GM12878 (cell line): ENCODE results near the gene PDK3. TPM values are rescaled to one million over a fixed set of nuclear protein-coding genes. Genes with fewer than 3 reads are reported as not detected.

ENCODE experiments used
- ATAC-seq: fragments of 200-7000 bp; cut with Tn5 transposase; 3 replicates; pipeline ENCODE4 v1.9.1; 2020; ENCODE audit warnings: mild to moderate bottlenecking, moderate library complexity
- BruUV-seq: library from RNA; stranded (reverse); fragments of 400-500 nt; replicated peaks from 2 replicates; lab custom pipeline; 2021; lab: Mats Ljungman, UMichigan
- CTCF ChIA-PET: fragments of 300-600 bp; sonication (Branson Sonifier 250); formaldehyde crosslinking; extraction: SDS; loops from one replicate; lab custom pipeline; 2021; ENCODE audit warnings: inconsistent platforms; lab: Yijun Ruan, JAX
- POLR2A ChIA-PET: fragments of 350-600 bp; formaldehyde crosslinking; extraction: SDS; loops from one replicate; lab custom pipeline; 2021; ENCODE audit warnings: inconsistent platforms; lab: Charles Lee
- RAD21 ChIA-PET: fragments of 300-600 bp; sonication (Branson Sonifier 250); formaldehyde crosslinking; loops from one replicate; lab custom pipeline; 2023; ENCODE audit warnings: antibody characterized with exemption; ENCODE audit not compliant: unreplicated experiment; lab: Charles Lee
- SMC1A ChIA-PET: fragments of 300-600 bp; sonication (Branson Sonifier 250); formaldehyde crosslinking; loops from one replicate; lab custom pipeline; 2023; ENCODE audit not compliant: unreplicated experiment, uncharacterized antibody; lab: Charles Lee
- DNase-seq: peaks from one replicate; pipeline ENCODE4 v3.0.0-alpha.2; 2011; ENCODE audit warnings: low read depth, low spot score
- FAIRE-seq: peaks from 3 replicates; lab custom pipeline; 2011; peaks lifted over from hg19 to GRCh38; lab: Jason Lieb, UNC
- H2AFZ ChIP-seq: 2 replicates; pipeline ENCODE4 v1.6.0; 2011; ENCODE audit warnings: low read depth, low read length, control low read depth; ENCODE audit not compliant: control insufficient read depth
- H3K27ac ChIP-seq: 2 replicates; pipeline ENCODE4 v1.5.1; 2011; ENCODE audit warnings: control low read depth; ENCODE audit not compliant: control insufficient read depth, insufficient read depth
- H3K27me3 ChIP-seq, 2 experiments: replicated peaks in 1 of 2; 2 replicates each; pipeline versions ENCODE4 v1.6.0 to v1.6.1; 2011; ENCODE audit warnings: low read length in 1 of 2; ENCODE audit not compliant: control insufficient read depth in 2 of 2, insufficient read depth in 2 of 2
- H3K36me3 ChIP-seq, 2 experiments: 2 replicates each; pipeline ENCODE4 v1.5.1; 2011; ENCODE audit warnings: low read length in 1 of 2; ENCODE audit not compliant: control insufficient read depth in 2 of 2, insufficient read depth in 2 of 2
- H3K4me1 ChIP-seq: 2 replicates; pipeline ENCODE4 v1.6.1; 2011; ENCODE audit warnings: mild to moderate bottlenecking, low read length, moderate library complexity, mixed read lengths; ENCODE audit not compliant: control insufficient read depth, insufficient read depth
- H3K4me2 ChIP-seq: 2 replicates; pipeline ENCODE4 v1.6.0; 2011; ENCODE audit warnings: control low read depth; ENCODE audit not compliant: control insufficient read depth, insufficient read depth
- H3K4me3 ChIP-seq: fragments of 200-600 bp; sonication (generic); 2 replicates; pipeline ENCODE4 v1.5.1; 2016
- H3K79me2 ChIP-seq: 2 replicates; pipeline ENCODE4 v1.6.0; 2011; ENCODE audit warnings: low read length; ENCODE audit not compliant: control insufficient read depth, insufficient read depth
- H3K9ac ChIP-seq: 2 replicates; pipeline ENCODE4 v1.8.0; 2011; ENCODE audit warnings: low read length, control low read depth, mixed read lengths; ENCODE audit not compliant: control insufficient read depth, insufficient read depth
- H3K9me3 ChIP-seq: replicated peaks from 3 replicates; pipeline ENCODE4 v1.5.1; 2011; ENCODE audit warnings: mild to moderate bottlenecking, low read length; ENCODE audit not compliant: control insufficient read depth, insufficient read depth
- H4K20me1 ChIP-seq: 2 replicates; pipeline ENCODE4 v1.6.0; 2011; ENCODE audit not compliant: control insufficient read depth, insufficient read depth
- JUND ChIP-seq: IDR thresholded peaks from 2 replicates; pipeline ENCODE4 v1.6.1; 2012; ENCODE audit warnings: low read depth, mild to moderate bottlenecking, low read length, improper control_type of control experiment, moderate library complexity
- SMAD5 ChIP-seq: IDR thresholded peaks from 2 replicates; pipeline ENCODE4 v1.6.1; 2016; ENCODE audit warnings: antibody characterized with exemption, low read depth
- ZNF24 ChIP-seq: fragments of 450-650 bp; IDR thresholded peaks from 2 replicates; pipeline ENCODE4 v1.6.1; 2017; ENCODE audit warnings: antibody characterized with exemption, mild to moderate bottlenecking
- WGBS: methylation state at CpG from one replicate; pipeline ENCODE4 v1.1.6; 2016; ENCODE audit warnings: low lambda C conversion rate; ENCODE audit not compliant: insufficient replicate concordance, insufficient coverage; ENCODE audit errors: missing lambda C conversion rate; 5-methylcytosine and 5-hydroxymethylcytosine counted together
- in situ Hi-C: fragments of 300-500 bp; cut with MboI; formaldehyde crosslinking; loops from 9 replicates; pipeline ENCODE4 v1.14.3; 2018; ENCODE audit warnings: mixed read lengths
- intact Hi-C: fragments of 100-400 bp; cut with micrococcal nuclease; formaldehyde crosslinking; loops from one replicate; pipeline ENCODE4 v1.14.2; 2022; ENCODE audit not compliant: unreplicated experiment
- polyA plus RNA-seq, 11 experiments: library from polyadenylated mRNA; depleted of rRNA in 4 of 11; unstranded in 6 of 11; stranded (reverse) in 5 of 11; fragments of >200 nt; fragmentation: Nextera tagmentation in 4 of 11; fragmentation: Illumina TruSeq in 1 of 11; extraction: Ambion mirVana in 4 of 11; extraction: Trizol in 1 of 11; gene quantifications; 1 replicate in 1 of 11; 2 replicates in 10 of 11; pipeline versions ENCODE4 v1.2.1 to v1.2.3, GENCODE V29; 2011 to 2016; ENCODE audit warnings: inconsistent platforms in 2 of 11, missing spikeins in 2 of 11, low read depth in 1 of 11
- total RNA-seq, 4 experiments: library from RNA; depleted of rRNA in 3 of 4; stranded (reverse); fragments of >200 nt in 3 of 4; fragmentation: Illumina TruSeq in 1 of 4; extraction: Trizol in 1 of 4; gene quantifications; 2 replicates each; pipeline versions ENCODE4 v1.2.1 to v1.2.3, GENCODE V29; 2013 to 2021
- TF ChIP-seq, protein P1 (sequence below): fragments of 450-650 bp; IDR thresholded peaks from 2 replicates; pipeline ENCODE4 v1.6.1; 2017; ENCODE audit warnings: low read depth, mild to moderate bottlenecking, moderate library complexity

Gene PDK3
- total and polyA plus RNA-seq, 10 of the 15 experiments (the other 5 are each of a cell fraction or from before 2014, with no cell fraction given), result 4.2 to 54.6 (median 21.9) TPM

DNA sequence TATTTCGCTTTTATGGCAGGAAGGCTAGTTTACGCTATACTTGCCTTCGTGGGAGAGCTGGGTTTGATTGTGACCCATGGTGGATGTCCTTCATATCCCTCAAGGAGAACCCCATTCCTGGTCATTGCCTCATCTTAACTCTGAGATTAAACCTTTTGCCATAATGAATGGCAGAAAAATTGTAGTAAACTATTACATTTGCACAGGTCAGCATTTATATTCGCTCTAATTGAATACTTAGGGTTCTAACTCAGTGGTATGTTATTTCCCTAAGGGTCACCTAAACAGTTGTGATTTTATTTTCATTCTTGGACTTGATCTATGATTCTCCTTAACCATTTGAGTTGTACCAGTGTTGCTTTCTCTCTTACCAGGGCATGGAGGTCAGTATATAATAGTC, 13.4 kb downstream of the PDK3 start:
- no peak for FAIRE-seq
- in situ Hi-C loops, result no loop called here
- Histone ChIP-seq H3K79me2 (peaks cover 45% of the 10 kb centered on the region), H3K4me2 (peak overlapping the region; percentile 84; the same call in 1 of the 2 replicates), H3K36me3 (no peaks in the 10 kb centered on the region), H3K4me1 (no peaks in the 10 kb centered on the region), H3K27me3 (no peaks in the 10 kb centered on the region), H3K9me3 (no peaks in the 10 kb centered on the region; the same call in 2 of the 3 replicates), H3K9ac (no peak overlapping the region), H4K20me1 (no peaks in the 10 kb centered on the region), H3K27ac (peak overlapping the region; percentile 80; the same call in 1 of the 2 replicates), H3K4me3 (0 out of 2 replicates have a peak overlapping the region, but pooled peaks have one; percentile 34), H2AFZ (no peak overlapping the region)
- ChIA-PET CTCF (interaction anchor here (0.7 to 3.9 kb wide), 3 partner anchors 11 to 23 kb away, joined by 3 to 21 read pairs (median 3); no protein-coding TSS in a partner anchor), SMC1A (interaction anchor here (2.2 to 6.4 kb wide), 4 partner anchors 9 to 83 kb away, joined by 4 to 27 read pairs (median 16); partner anchors contain the start of gene PDK3), POLR2A (interaction anchor here (1.3 kb wide), 2 partner anchors 9 to 11 kb away, joined by 6 to 12 read pairs; no protein-coding TSS in a partner anchor), RAD21 (interaction anchor here (0.9 to 1.9 kb wide), 3 partner anchors 8 to 82 kb away, joined by 3 to 8 read pairs (median 3); no protein-coding TSS in a partner anchor)
- 75% methylated on average over 4 of the region's 4 CpGs for WGBS
- no peak for ATAC-seq
- DNase-seq, result no peak
- intact Hi-C loops, result no loop called here
- BruUV-seq, result no TSS peak
- no peak for TF ChIP-seq JUND
- no peak for TF ChIP-seq SMAD5
- TF ChIP-seq, protein P1, sequence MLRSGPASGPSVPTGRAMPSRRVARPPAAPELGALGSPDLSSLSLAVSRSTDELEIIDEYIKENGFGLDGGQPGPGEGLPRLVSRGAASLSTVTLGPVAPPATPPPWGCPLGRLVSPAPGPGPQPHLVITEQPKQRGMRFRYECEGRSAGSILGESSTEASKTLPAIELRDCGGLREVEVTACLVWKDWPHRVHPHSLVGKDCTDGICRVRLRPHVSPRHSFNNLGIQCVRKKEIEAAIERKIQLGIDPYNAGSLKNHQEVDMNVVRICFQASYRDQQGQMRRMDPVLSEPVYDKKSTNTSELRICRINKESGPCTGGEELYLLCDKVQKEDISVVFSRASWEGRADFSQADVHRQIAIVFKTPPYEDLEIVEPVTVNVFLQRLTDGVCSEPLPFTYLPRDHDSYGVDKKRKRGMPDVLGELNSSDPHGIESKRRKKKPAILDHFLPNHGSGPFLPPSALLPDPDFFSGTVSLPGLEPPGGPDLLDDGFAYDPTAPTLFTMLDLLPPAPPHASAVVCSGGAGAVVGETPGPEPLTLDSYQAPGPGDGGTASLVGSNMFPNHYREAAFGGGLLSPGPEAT, result no peak
- TF ChIP-seq ZNF24, result no peak
